SK-N-SH (cell line): ENCODE data around the gene ROBO1. TPM values are rescaled to one million over a fixed set of nuclear protein-coding genes. Genes with fewer than 3 reads are reported as not detected.

Experiments
- CTCF ChIA-PET: fragments of 300-600, 350-600 bp; formaldehyde crosslinking; extraction: SDS; loops from one replicate; lab custom pipeline; 2021; lab: Yijun Ruan, JAX
- POLR2A ChIA-PET: fragments of 350-600 bp; sonication (Branson Sonifier 250); formaldehyde crosslinking; extraction: SDS; loops from one replicate; lab custom pipeline; 2020; ENCODE audit warnings: antibody characterized with exemption, inconsistent platforms; lab: Yijun Ruan, JAX
- DNase-seq: peaks from one replicate; pipeline ENCODE4 v3.0.0; 2012
- H2AFZ ChIP-seq: fragments of 200-600 bp; sonication (generic); 2 replicates; pipeline ENCODE4 v1.8.1; 2016; ENCODE audit warnings: antibody characterized with exemption, mild to moderate bottlenecking, low read depth
- H3F3A ChIP-seq: fragments of 200-600 bp; sonication (generic); replicated peaks from 2 replicates; pipeline ENCODE3; 2016; ENCODE audit warnings: antibody characterized with exemption, mild to moderate bottlenecking; ENCODE audit not compliant: insufficient read depth
- H3K27ac ChIP-seq, 2 experiments: fragments of 200-500 bp in 1 of 2; fragments of 200-600 bp in 1 of 2; sonication (Bioruptor generic) in 1 of 2; sonication (generic), shearing (Covaris generic) in 1 of 2; 2 replicates each; pipeline versions ENCODE4 v1.5.1 to v1.6.1; 2014 to 2016; ENCODE audit warnings: low read depth in 2 of 2, inconsistent platforms in 1 of 2, low read length in 1 of 2, mild to moderate bottlenecking in 1 of 2, mixed read lengths in 1 of 2
- H3K27me3 ChIP-seq: fragments of 200-600 bp; sonication (generic), shearing (Covaris generic); 2 replicates; pipeline ENCODE4 v1.6.1; 2016; ENCODE audit warnings: mixed run types; ENCODE audit not compliant: insufficient read depth
- H3K36me3 ChIP-seq, 2 experiments: fragments of 200-500 bp in 1 of 2; fragments of 200-600 bp in 1 of 2; sonication (Bioruptor generic) in 1 of 2; sonication (generic) in 1 of 2; replicated peaks in 1 of 2; 2 replicates each; pipeline versions ENCODE3 to v1.5.1; 2014 to 2016; ENCODE audit warnings: low read length in 1 of 2, mild to moderate bottlenecking in 1 of 2; ENCODE audit not compliant: insufficient read depth in 2 of 2, control insufficient read depth in 1 of 2
- H3K4me1 ChIP-seq, 2 experiments: fragments of 200-500 bp in 1 of 2; fragments of 200-600 bp in 1 of 2; sonication (Bioruptor generic) in 1 of 2; sonication (generic), shearing (Covaris generic) in 1 of 2; 2 replicates each; pipeline versions ENCODE4 v1.5.1 to v1.6.1; 2014 to 2016; ENCODE audit warnings: low read depth in 1 of 2, low read length in 1 of 2, mixed run types in 1 of 2; ENCODE audit not compliant: insufficient read depth in 2 of 2, control insufficient read depth in 1 of 2
- H3K4me2 ChIP-seq: fragments of 200-600 bp; sonication (generic), shearing (Covaris generic); 2 replicates; pipeline ENCODE4 v1.6.1; 2017; ENCODE audit warnings: mixed run types
- H3K4me3 ChIP-seq, 2 experiments: fragments of 200-500 bp in 1 of 2; fragments of 200-600 bp in 1 of 2; sonication (Bioruptor generic) in 1 of 2; sonication (generic), shearing (Covaris generic) in 1 of 2; 2 replicates each; pipeline versions ENCODE4 v1.5.1 to v1.8.1; 2014 to 2016; ENCODE audit warnings: low read depth in 2 of 2, inconsistent platforms in 1 of 2, low read length in 1 of 2, mild to moderate bottlenecking in 1 of 2, mixed read lengths in 1 of 2, moderate library complexity in 1 of 2
- H3K79me2 ChIP-seq: fragments of 200-600 bp; sonication (generic); 2 replicates; pipeline ENCODE4 v1.8.1; 2017; ENCODE audit warnings: mild to moderate bottlenecking; ENCODE audit not compliant: insufficient read depth
- H3K9ac ChIP-seq: fragments of 200-600 bp; sonication (generic); 2 replicates; pipeline ENCODE4 v1.6.1; 2017; ENCODE audit warnings: mixed run types
- H3K9me2 ChIP-seq: fragments of 200-600 bp; sonication (generic); 2 replicates; pipeline ENCODE4 v1.6.1; 2017; ENCODE audit warnings: mixed run types
- H3K9me3 ChIP-seq: fragments of 200-600 bp; sonication (generic); 2 replicates; pipeline ENCODE4 v1.6.1; 2017; ENCODE audit warnings: mixed run types, mild to moderate bottlenecking, moderate library complexity
- H4K20me1 ChIP-seq: fragments of 200-600 bp; sonication (generic); 2 replicates; pipeline ENCODE4 v1.6.1; 2017; ENCODE audit warnings: mild to moderate bottlenecking, mixed run types; ENCODE audit not compliant: insufficient read depth
- CTCF ChIP-seq: fragments of 200-600 bp; sonication (generic); IDR thresholded peaks from 2 replicates; pipeline ENCODE4 v1.6.1; 2017; ENCODE audit warnings: antibody characterized with exemption, mild to moderate bottlenecking, moderate library complexity
- ELF1 ChIP-seq: IDR thresholded peaks from 2 replicates; pipeline ENCODE4 v1.4.0; 2012
- EZH2phosphoT487 ChIP-seq: fragments of 200-600 bp; sonication (generic); IDR thresholded peaks from 2 replicates; pipeline ENCODE4 v1.6.1; 2017; ENCODE audit warnings: low read depth, mixed run types, mild to moderate bottlenecking, antibody characterized with exemption, moderate library complexity, borderline replicate concordance
- FOXJ3 ChIP-seq: sonication (generic); formaldehyde crosslinking; IDR thresholded peaks from 2 replicates; pipeline ENCODE4 v1.5.1; 2020; ENCODE audit warnings: mild to moderate bottlenecking, missing genetic modification reagents
- FOXM1 ChIP-seq: IDR thresholded peaks from 2 replicates; pipeline ENCODE4 v1.4.0; 2012; ENCODE audit warnings: low read depth, mild to moderate bottlenecking
- GABPA ChIP-seq: IDR thresholded peaks from 2 replicates; pipeline ENCODE4 v1.4.0; 2012; ENCODE audit warnings: low read depth, mild to moderate bottlenecking
- GATA2 ChIP-seq: sonication (generic); formaldehyde crosslinking; IDR thresholded peaks from 2 replicates; pipeline ENCODE4 v1.5.0; 2020; ENCODE audit warnings: mild to moderate bottlenecking, missing genetic modification reagents
- JUND ChIP-seq: IDR thresholded peaks from 2 replicates; pipeline ENCODE4 v1.4.0; 2012
- MAX ChIP-seq: IDR thresholded peaks from 2 replicates; pipeline ENCODE4 v1.4.0; 2012; ENCODE audit warnings: low read depth
- MEF2A ChIP-seq: IDR thresholded peaks from 2 replicates; pipeline ENCODE4 v1.4.0; 2012; ENCODE audit warnings: low read depth, borderline replicate concordance
- POLR2AphosphoS5 ChIP-seq: IDR thresholded peaks from 2 replicates; pipeline ENCODE4 v1.6.1; 2012; ENCODE audit warnings: low read depth, low read length
- RCOR1 ChIP-seq: fragments of 150-350 bp; IDR thresholded peaks from 2 replicates; pipeline ENCODE4 v1.6.1; 2017; ENCODE audit warnings: antibody characterized with exemption, low read length
- REST ChIP-seq: IDR thresholded peaks from 2 replicates; pipeline ENCODE4 v1.6.1; 2012; ENCODE audit warnings: mild to moderate bottlenecking, low read depth, low read length, moderate library complexity
- RFX5 ChIP-seq: IDR thresholded peaks from 2 replicates; pipeline ENCODE4 v1.6.1; 2012; ENCODE audit warnings: mild to moderate bottlenecking, improper control_type of control experiment, low read length
- RXRA ChIP-seq: IDR thresholded peaks from 2 replicates; pipeline ENCODE4 v1.4.0; 2012; ENCODE audit warnings: low read depth, mild to moderate bottlenecking, borderline replicate concordance
- SMC3 ChIP-seq: IDR thresholded peaks from 2 replicates; pipeline ENCODE4 v1.6.1; 2012; ENCODE audit warnings: low read depth, low read length, improper control_type of control experiment
- TAF1 ChIP-seq: IDR thresholded peaks from 2 replicates; pipeline ENCODE4 v1.6.1; 2012; ENCODE audit warnings: low read depth, mild to moderate bottlenecking, low read length, moderate library complexity, borderline replicate concordance
- TEAD4 ChIP-seq: IDR thresholded peaks from 2 replicates; pipeline ENCODE4 v1.4.0; 2012; ENCODE audit warnings: mild to moderate bottlenecking, borderline replicate concordance; ENCODE audit not compliant: insufficient read depth
- USF1 ChIP-seq: IDR thresholded peaks from 2 replicates; pipeline ENCODE4 v1.4.0; 2012; ENCODE audit warnings: low read depth, borderline replicate concordance
- USF2 ChIP-seq: fragments of 150-350 bp; IDR thresholded peaks from 2 replicates; pipeline ENCODE4 v1.6.1; 2017; ENCODE audit warnings: antibody characterized with exemption, low read length, low read depth, borderline replicate concordance
- WGBS: methylation state at CpG from one replicate; pipeline ENCODE4 v1.1.6; 2017; ENCODE audit warnings: low lambda C conversion rate; 5-methylcytosine and 5-hydroxymethylcytosine counted together
- polyA plus RNA-seq, 3 experiments: library from polyadenylated mRNA; depleted of rRNA; stranded (reverse); fragments of >200 nt; gene quantifications; 2 replicates each; pipeline ENCODE4 v1.2.3, GENCODE V29; 2012

Gene ROBO1
- polyA plus RNA-seq, 1 of the 3 experiments (the other 2 are of a cell fraction), result 22.7 TPM

- H3K4me2 ChIP-seq, result no peak overlapping the region
- no peak overlapping the region for H3K4me3 ChIP-seq
- H3K79me2 ChIP-seq, result no peaks in the 10 kb centered on the region
- H3K27ac ChIP-seq, result no peak overlapping the region
- no peaks in the 10 kb centered on the region for H4K20me1 ChIP-seq
- no peaks in the 10 kb centered on the region for H3K36me3 ChIP-seq
- H3K9ac ChIP-seq, result no peak overlapping the region
- CTCF ChIA-PET, result interaction anchor here (1.0 kb wide), 1 partner anchor 431 kb away, joined by 6 read pairs; no protein-coding TSS in a partner anchor
- H3K4me1 ChIP-seq, result peaks cover 0 to 16% of the 10 kb centered on the region in 2 experiments; a peak in 2 of 4 replicates
- no peak for DNase-seq
- no peak for TF ChIP-seq TAF1
- no peak for TF ChIP-seq SMC3
- no peak for TF ChIP-seq RXRA
- no peak for TF ChIP-seq JUND
- TF ChIP-seq RFX5, result no peak
- TF ChIP-seq GATA2 (CRISPR knock-in tag), result no peak
- TF ChIP-seq TEAD4, result no peak
- TF ChIP-seq USF1, result no peak
- no peak for TF ChIP-seq CTCF
- TF ChIP-seq POLR2AphosphoS5, result no peak
- no peak for TF ChIP-seq MAX
- no peak for TF ChIP-seq RCOR1
- TF ChIP-seq REST, result no peak
- no peak for TF ChIP-seq GABPA
- no peak for TF ChIP-seq FOXJ3 (CRISPR knock-in tag)
- no peak for TF ChIP-seq MEF2A
- TF ChIP-seq USF2, result no peak
- TF ChIP-seq ELF1, result no peak
- TF ChIP-seq EZH2phosphoT487, result no peak
- no peak for TF ChIP-seq FOXM1
- WGBS, result 81% methylated on average over 4 of the region's 4 CpGs
- H3K9me3 ChIP-seq, result no peaks in the 10 kb centered on the region
- POLR2A ChIA-PET, result no interaction called here
- H3K9me2 ChIP-seq, result no peaks in the 10 kb centered on the region
- H2AFZ ChIP-seq, result no peak overlapping the region
- H3K27me3 ChIP-seq, result no peaks in the 10 kb centered on the region
- no peaks in the 10 kb centered on the region for H3F3A ChIP-seq
Observed at GRCh38 chr3:79516795-79517194, 251.0 kb downstream of the ROBO1 start.
